K562 (cell line): ENCODE measurements around the gene GATA5. TPM values are rescaled to one million over a fixed set of nuclear protein-coding genes. Genes with fewer than 3 reads are reported as not detected.
A peak's percentile ranks its signal among the peaks of the same experiment; 100 is the strongest.

Source experiments
- ATAC-seq: fragments of 200-7000 bp; cut with Tn5 transposase; 3 replicates; pipeline ENCODE4 v1.9.1; 2020; ENCODE audit warnings: moderate library complexity
- BruUV-seq: library from RNA; stranded (reverse); fragments of 400-500 nt; replicated peaks from 2 replicates; lab custom pipeline; 2021; lab: Mats Ljungman, UMichigan
- CTCF ChIA-PET: fragments of 300-600 bp; formaldehyde crosslinking; extraction: SDS; loops from one replicate; lab custom pipeline; 2021; ENCODE audit warnings: low intra/inter-chr PET ratio; lab: Yijun Ruan, JAX
- POLR2A ChIA-PET: fragments of 300-600, 350-650 bp; sonication (Branson Sonifier 250); formaldehyde crosslinking; extraction: SDS; loops from one replicate; lab custom pipeline; 2021; ENCODE audit warnings: antibody characterized with exemption, inconsistent platforms; lab: Yijun Ruan, JAX
- DNase-seq, 4 experiments: peaks; one replicate each; pipeline versions ENCODE4 v3.0.0 to v3.0.0-alpha.2; 2011 to 2018; ENCODE audit warnings: low spot score in 3 of 4, mixed read lengths in 3 of 4; ENCODE audit errors: extremely low read depth in 1 of 4
- FAIRE-seq: peaks from 2 replicates; lab custom pipeline; 2011; peaks lifted over from hg19 to GRCh38; lab: Jason Lieb, UNC
- H2AFZ ChIP-seq: 2 replicates; pipeline ENCODE4 v1.6.0; 2011; ENCODE audit warnings: low read depth, low read length, control low read depth, inconsistent platforms
- H3K27ac ChIP-seq: fragments of 200-600 bp; 3 replicates; pipeline ENCODE4 v1.8.0; 2011; ENCODE audit warnings: low read depth, mild to moderate bottlenecking, control low read depth, inconsistent platforms, low read length, moderate library complexity, mixed read lengths; ENCODE audit errors: extremely low read depth
- H3K27me3 ChIP-seq, 2 experiments: fragments of 300-600 bp in 1 of 2; 2 replicates in 1 of 2; 3 replicates in 1 of 2; pipeline versions ENCODE4 v1.6.0 to v1.8.0; 2011; ENCODE audit warnings: inconsistent platforms in 2 of 2, low read length in 2 of 2, mild to moderate bottlenecking in 1 of 2, mixed read lengths in 1 of 2, moderate library complexity in 1 of 2; ENCODE audit not compliant: control insufficient read depth in 2 of 2, insufficient read depth in 2 of 2
- H3K36me3 ChIP-seq: fragments of 300-600 bp; 3 replicates; pipeline ENCODE4 v1.8.0; 2011; ENCODE audit warnings: mild to moderate bottlenecking, low read length, inconsistent platforms; ENCODE audit not compliant: control insufficient read depth, insufficient read depth
- H3K4me1 ChIP-seq, 2 experiments: fragments of 200-600 bp in 1 of 2; replicated peaks in 1 of 2; 2 replicates in 1 of 2; 3 replicates in 1 of 2; pipeline versions ENCODE4 v1.5.1 to v1.8.0; 2011; ENCODE audit warnings: inconsistent platforms in 2 of 2, low read length in 2 of 2, mild to moderate bottlenecking in 1 of 2, mixed read lengths in 1 of 2, moderate library complexity in 1 of 2; ENCODE audit not compliant: control insufficient read depth in 2 of 2, insufficient read depth in 2 of 2
- H3K4me2 ChIP-seq: 2 replicates; pipeline ENCODE4 v1.6.1; 2011; ENCODE audit warnings: low read length, control low read depth, inconsistent platforms, mixed read lengths; ENCODE audit not compliant: insufficient read depth
- H3K4me3 ChIP-seq: fragments of 200-600 bp; sonication (generic), shearing (Covaris generic); 2 replicates; pipeline ENCODE4 v1.5.1; 2016; ENCODE audit warnings: control low read depth, inconsistent platforms
- H3K79me2 ChIP-seq: fragments of 200-600 bp; 3 replicates; pipeline ENCODE4 v1.8.0; 2011; ENCODE audit warnings: low read length, inconsistent platforms; ENCODE audit not compliant: control insufficient read depth, insufficient read depth
- H3K9ac ChIP-seq, 2 experiments: 2 replicates each; pipeline versions ENCODE4 v1.6.0 to v1.6.1; 2011; ENCODE audit warnings: low read depth in 2 of 2, low read length in 2 of 2, control low read depth in 1 of 2, inconsistent platforms in 1 of 2, mild to moderate bottlenecking in 1 of 2, mixed read lengths in 1 of 2; ENCODE audit not compliant: insufficient read depth in 1 of 2
- H3K9me1 ChIP-seq: one replicate; pipeline ENCODE4 v1.6.0; 2011; ENCODE audit warnings: inconsistent platforms, mild to moderate bottlenecking, low read length, moderate library complexity; ENCODE audit not compliant: control insufficient read depth, insufficient read depth
- H3K9me3 ChIP-seq: replicated peaks from 2 replicates; pipeline ENCODE4 v1.5.1; 2011; ENCODE audit warnings: low read depth, low read length, inconsistent platforms; ENCODE audit not compliant: control insufficient read depth, insufficient read depth
- H4K20me1 ChIP-seq: replicated peaks from 2 replicates; pipeline ENCODE4 v1.6.1; 2011; ENCODE audit warnings: low read length, inconsistent platforms, mixed read lengths; ENCODE audit not compliant: control insufficient read depth, insufficient read depth
- ESRRA ChIP-seq: fragments of 450-650 bp; IDR thresholded peaks from 2 replicates; pipeline ENCODE4 v1.6.1; 2014; ENCODE audit warnings: low read depth, mild to moderate bottlenecking, moderate library complexity, borderline replicate concordance
- ZC3H8 ChIP-seq: fragments of 450-650 bp; IDR thresholded peaks from 2 replicates; pipeline ENCODE4 v1.6.1; 2017
- ZFX ChIP-seq: sonication (generic); formaldehyde crosslinking; IDR thresholded peaks from 2 replicates; pipeline ENCODE4 v1.8.0; 2022; ENCODE audit warnings: mild to moderate bottlenecking, missing genetic modification reagents, moderate library complexity
- ZNF740 ChIP-seq, 3 experiments: fragments of 200-800 bp in 1 of 3; sonication (Bioruptor generic) in 1 of 3; sonication (generic) in 1 of 3; formaldehyde crosslinking in 1 of 3; IDR thresholded peaks; 2 replicates each; pipeline versions ENCODE4 v1.6.1 to v1.8.0; 2016 to 2022; ENCODE audit warnings: mild to moderate bottlenecking in 2 of 3, missing compliant biosample characterization in 2 of 3, missing genetic modification characterization in 2 of 3, missing genetic modification reagents in 1 of 3
- WGBS: fragments of 100-300 bp; shearing (Covaris generic); methylation state at CpG from one replicate; pipeline ENCODE4 v1.1.6; 2016; ENCODE audit warnings: low coverage, mixed read lengths; ENCODE audit not compliant: insufficient coverage; ENCODE audit errors: missing lambda C conversion rate; 5-methylcytosine and 5-hydroxymethylcytosine counted together
- in situ Hi-C: fragments of 300-500 bp; cut with MboI; formaldehyde crosslinking; loops from 4 replicates; pipeline ENCODE4 v1.15.0; 2018; ENCODE audit warnings: inconsistent platforms, mixed read lengths
- intact Hi-C: fragments of 100-400 bp; cut with micrococcal nuclease; formaldehyde crosslinking; loops from 2 replicates; pipeline ENCODE4 v1.14.2; 2022
- polyA plus RNA-seq, 8 experiments: library from polyadenylated mRNA; depleted of rRNA in 4 of 8; stranded (reverse) in 5 of 8; unstranded in 3 of 8; fragments of >200 nt; fragmentation: Nextera tagmentation in 2 of 8; fragmentation: Illumina TruSeq in 1 of 8; extraction: Ambion mirVana in 2 of 8; extraction: Trizol in 1 of 8; gene quantifications; 2 replicates each; pipeline versions ENCODE4 v1.2.1 to v1.2.3, GENCODE V29; 2011 to 2014; ENCODE audit warnings: inconsistent platforms in 1 of 8, missing spikeins in 1 of 8
- total RNA-seq, 7 experiments: library from RNA; depleted of rRNA in 6 of 7; stranded (reverse); fragments of >200 nt in 6 of 7; fragmentation: Illumina TruSeq in 2 of 7; extraction: Trizol in 2 of 7; gene quantifications; 2 replicates each; pipeline versions ENCODE4 v1.2.1 to v1.2.3, GENCODE V29; 2011 to 2021; ENCODE audit warnings: low replicate concordance in 1 of 7

The GATA5 gene
- total and polyA plus RNA-seq, 9 of the 15 experiments (the other 6 are each of a cell fraction or from before 2014, with no cell fraction given), result 0.09 to 0.57 (median 0.20) TPM; not detected in 3

GRCh38 chr20:62493253-62493885, 17.6 kb upstream of the GATA5 start:
- Histone ChIP-seq H3K79me2 (no peaks in the 10 kb centered on the region), H3K4me1 (peaks cover 26 to 77% of the 10 kb centered on the region in 2 experiments), H3K4me3 (no peak overlapping the region), H3K36me3 (no peaks in the 10 kb centered on the region), H3K9me3 (no peaks in the 10 kb centered on the region), H3K9me1 (no peaks in the 10 kb centered on the region), H3K27ac (no peak overlapping the region), H3K27me3 (no peaks in the 10 kb centered on the region), H4K20me1 (no peaks in the 10 kb centered on the region), H3K9ac (peak overlapping the region in 1 of 2 experiments; percentile 2; a peak in 1 of 4 replicates), H3K4me2 (no peak overlapping the region), H2AFZ (no peak overlapping the region)
- CTCF ChIA-PET, result no interaction called here
- DNase-seq (no peak), FAIRE-seq (no peak), ATAC-seq (no peak)
- POLR2A ChIA-PET, result interaction anchor here (0.6 to 1.1 kb wide), 3 partner anchors 47 to 107 kb away, joined by 3 to 4 read pairs (median 3); partner anchors contain the start of gene RPS21
- TF ChIP-seq ESRRA (peak; percentile 89), ZC3H8 (no peak), ZFX (CRISPR knock-in tag) (0 out of 2 replicates have a peak, but pooled peaks have one; percentile 20), ZNF740 (CRISPR knock-in tag; IDR thresholded peaks at IDR 0.05) (peak; percentile 65; the same call in 1 of the 2 replicates), ZNF740 (tag; IDR thresholded peaks at IDR 0.05) (no peak)
- no TSS peak for BruUV-seq
- in situ Hi-C loops (loop anchor here (5.0 to 10.0 kb wide), 3 partner anchors 76 to 311 kb away; partner anchors contain the start of genes ADRM1 and OGFR), intact Hi-C loops (loop anchor here (10.0 kb wide), 1 partner anchor 189 kb away; the partner anchor contains the start of gene ADRM1)
- WGBS, result 60% methylated on average over 13 of the region's 15 CpGs
